ENCODE results near the gene LRMDA.

The LRMDA gene

GRCh38 chr10:76086761-76087639 lies 655.6 kb downstream of the LRMDA start:
- TF ChIP-seq, protein P1, sequence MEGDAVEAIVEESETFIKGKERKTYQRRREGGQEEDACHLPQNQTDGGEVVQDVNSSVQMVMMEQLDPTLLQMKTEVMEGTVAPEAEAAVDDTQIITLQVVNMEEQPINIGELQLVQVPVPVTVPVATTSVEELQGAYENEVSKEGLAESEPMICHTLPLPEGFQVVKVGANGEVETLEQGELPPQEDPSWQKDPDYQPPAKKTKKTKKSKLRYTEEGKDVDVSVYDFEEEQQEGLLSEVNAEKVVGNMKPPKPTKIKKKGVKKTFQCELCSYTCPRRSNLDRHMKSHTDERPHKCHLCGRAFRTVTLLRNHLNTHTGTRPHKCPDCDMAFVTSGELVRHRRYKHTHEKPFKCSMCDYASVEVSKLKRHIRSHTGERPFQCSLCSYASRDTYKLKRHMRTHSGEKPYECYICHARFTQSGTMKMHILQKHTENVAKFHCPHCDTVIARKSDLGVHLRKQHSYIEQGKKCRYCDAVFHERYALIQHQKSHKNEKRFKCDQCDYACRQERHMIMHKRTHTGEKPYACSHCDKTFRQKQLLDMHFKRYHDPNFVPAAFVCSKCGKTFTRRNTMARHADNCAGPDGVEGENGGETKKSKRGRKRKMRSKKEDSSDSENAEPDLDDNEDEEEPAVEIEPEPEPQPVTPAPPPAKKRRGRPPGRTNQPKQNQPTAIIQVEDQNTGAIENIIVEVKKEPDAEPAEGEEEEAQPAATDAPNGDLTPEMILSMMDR (conservative IDR thresholded peaks at IDR 0.05; ENCODE audit: low read depth, low read length): peak; percentile 53
- DNase-seq (ENCODE audit: low read depth): no peak
- no peak overlapping the region for H3K4me3 ChIP-seq (ENCODE audit: low read length)

DNA sequence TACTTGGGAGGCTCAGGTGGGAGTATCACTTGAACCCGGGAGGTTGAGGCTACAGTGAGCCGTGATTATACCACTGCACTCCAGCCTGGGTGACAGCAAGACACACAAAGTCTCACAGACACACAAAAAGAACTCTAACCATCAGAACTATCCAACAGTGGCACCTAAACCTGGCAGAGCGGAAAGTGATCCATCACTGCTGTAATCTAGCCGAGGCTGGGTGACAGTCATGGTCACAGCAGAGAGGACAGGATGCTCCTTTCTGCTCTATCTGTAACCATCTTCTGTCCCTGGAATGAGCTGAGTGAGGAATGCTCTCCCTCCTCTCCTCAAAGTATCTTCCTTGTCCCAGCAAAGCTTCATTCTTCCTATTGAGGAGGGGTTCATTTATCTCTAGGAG lies 656.6 kb downstream of the LRMDA start:
- TF ChIP-seq, protein P1 (conservative IDR thresholded peaks at IDR 0.05; ENCODE audit: low read depth, low read length): no peak
- DNase-seq (ENCODE audit: low read depth): no peak
- H3K4me3 ChIP-seq (ENCODE audit: low read length): no peak overlapping the region

DNA sequence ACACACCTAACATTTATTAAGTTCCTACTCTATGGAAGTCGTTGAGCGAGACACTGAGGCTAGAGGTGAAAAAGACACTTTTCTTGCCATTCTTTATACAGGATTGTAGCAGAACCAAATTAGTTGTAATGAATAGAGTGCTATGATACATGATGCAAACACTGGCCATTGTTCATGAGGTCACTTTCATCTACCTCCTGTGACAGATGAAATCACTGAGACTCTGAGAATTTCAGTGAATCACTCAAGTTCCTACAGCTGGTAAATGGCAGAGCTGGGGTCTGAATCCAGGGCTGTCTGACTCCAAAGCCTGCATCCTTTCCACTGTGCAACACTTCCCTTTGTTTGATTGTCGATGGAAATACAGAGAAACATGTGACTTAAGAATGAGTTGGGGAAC lies 657.6 kb downstream of the LRMDA start:
- no peak overlapping the region for H3K4me3 ChIP-seq (ENCODE audit: low read length)
- TF ChIP-seq, protein P1 (conservative IDR thresholded peaks at IDR 0.05; ENCODE audit: low read depth, low read length): no peak
- no peak for DNase-seq (ENCODE audit: low read depth)

GRCh38 chr10:76089556-76090180 lies 658.2 kb downstream of the LRMDA start:
- TF ChIP-seq, protein P1 (conservative IDR thresholded peaks at IDR 0.05; ENCODE audit: low read depth, low read length): no peak
- DNase-seq (ENCODE audit: low read depth): no peak
- H3K4me3 ChIP-seq (ENCODE audit: low read length): no peak overlapping the region

DNA sequence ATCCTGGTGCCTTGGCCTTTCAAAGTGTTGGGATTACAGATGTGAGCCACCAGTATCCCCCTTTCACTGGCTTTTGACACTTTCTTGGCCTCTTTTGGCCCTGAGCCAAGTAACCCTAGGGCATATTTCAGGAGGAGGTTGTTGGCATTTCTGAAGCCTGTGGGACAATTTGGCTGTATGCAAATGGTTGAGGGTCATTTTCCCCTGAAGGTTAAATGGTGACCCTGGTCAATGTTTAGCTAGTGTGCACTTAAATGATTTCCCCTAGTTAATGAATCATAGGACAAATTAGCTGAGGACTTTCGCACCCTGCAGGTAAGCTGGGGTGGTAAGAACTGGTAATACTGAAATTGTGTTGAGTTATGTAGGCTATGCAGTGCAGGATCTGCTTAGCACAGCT lies 660.5 kb downstream of the LRMDA start:
- TF ChIP-seq, protein P1 (conservative IDR thresholded peaks at IDR 0.05; ENCODE audit: low read depth, low read length): no peak
- DNase-seq (ENCODE audit: low read depth): no peak
- H3K4me3 ChIP-seq (ENCODE audit: low read length): no peak overlapping the region

DNA sequence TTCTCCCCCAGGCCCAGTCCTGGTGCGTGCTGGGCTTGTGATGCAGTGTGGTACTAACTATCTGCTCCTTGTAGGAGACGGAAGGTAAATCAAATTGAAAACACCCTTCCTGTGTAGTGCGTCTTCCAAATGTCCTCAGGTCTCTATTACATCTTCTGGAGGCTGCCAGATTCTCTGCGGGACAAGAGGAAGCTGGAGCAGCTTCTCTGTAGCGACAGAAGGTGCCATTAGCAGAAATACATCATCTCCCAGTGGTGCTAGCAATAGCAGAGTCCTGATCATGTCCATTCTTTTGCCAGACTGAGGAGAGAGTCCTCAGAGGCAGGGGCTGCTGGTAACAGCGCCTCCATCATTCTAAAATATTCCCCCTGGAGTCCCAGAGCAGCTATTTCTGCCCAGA lies 675.2 kb downstream of the LRMDA start:
- TF ChIP-seq, protein P1 (conservative IDR thresholded peaks at IDR 0.05; ENCODE audit: low read depth, low read length): no peak
- DNase-seq (ENCODE audit: low read depth): no peak

More for the DNA sequence above, 675.2 kb downstream of the LRMDA start:
- H3K4me3 ChIP-seq (ENCODE audit: low read length): no peak overlapping the region
